HG03565 (cell line): ENCODE measurements around the gene NPC1.
"Not testable (repeated sequence)": the region's sequence is repeated elsewhere in the genome, so short reads cannot be mapped to it uniquely, and the experiment has no call there.

Experiments used
- ATAC-seq: cut with Tn5 transposase; IDR thresholded peaks from one replicate; pipeline ENCODE4 v1.9.1; 2021; ENCODE audit warnings: mild to moderate bottlenecking, moderate library complexity; ENCODE audit not compliant: unreplicated experiment

The NPC1 gene

GRCh38 chr18:23578067-23578701 is 8.1 kb downstream of the NPC1 start:
- ATAC-seq = no peak

- ATAC-seq = not testable (repeated sequence)
Measured at GRCh38 chr18:23577521-23577920, 8.8 kb downstream of the NPC1 start.

GRCh38 chr18:23575309-23575651 is 11.0 kb downstream of the NPC1 start:
- no peak for ATAC-seq

GRCh38 chr18:23574611-23575308 is 11.5 kb downstream of the NPC1 start:
- ATAC-seq = no peak

- no peak for ATAC-seq
Measured at GRCh38 chr18:23573626-23574431, 12.5 kb downstream of the NPC1 start.

- no peak for ATAC-seq
Measured at GRCh38 chr18:23573020-23573419, 13.3 kb downstream of the NPC1 start.

- ATAC-seq = no peak
Measured at GRCh38 chr18:23572570-23572969, 13.7 kb downstream of the NPC1 start.

GRCh38 chr18:23572012-23572411 is 14.3 kb downstream of the NPC1 start:
- ATAC-seq = no peak

GRCh38 chr18:23570912-23571504 is 15.3 kb downstream of the NPC1 start:
- ATAC-seq = no peak

- no peak for ATAC-seq
Measured at GRCh38 chr18:23569299-23570063, 16.8 kb downstream of the NPC1 start.

GRCh38 chr18:23568281-23569138 is 17.8 kb downstream of the NPC1 start:
- no peak for ATAC-seq

- no peak for ATAC-seq
Measured at GRCh38 chr18:23567671-23568070, 18.6 kb downstream of the NPC1 start.

GRCh38 chr18:23565916-23566547 is 20.3 kb downstream of the NPC1 start:
- no peak for ATAC-seq

- ATAC-seq = no peak
Measured at GRCh38 chr18:23563377-23564043, 22.8 kb downstream of the NPC1 start.

- ATAC-seq = no peak
Measured at GRCh38 chr18:23560186-23560585, 26.1 kb downstream of the NPC1 start.

GRCh38 chr18:23557511-23557910 is 28.8 kb downstream of the NPC1 start:
- not testable (repeated sequence) for ATAC-seq

- no peak for ATAC-seq
Measured at GRCh38 chr18:23556145-23556780, 30.0 kb downstream of the NPC1 start.

GRCh38 chr18:23553887-23554286 is 32.4 kb downstream of the NPC1 start:
- no peak for ATAC-seq
